Measurements from ENCODE around the gene NCKAP5. TPM values are rescaled to one million over a fixed set of nuclear protein-coding genes. Genes with fewer than 3 reads are reported as not detected.

Gene NCKAP5
- total and polyA plus RNA-seq, 7 donors: 0.03 to 1.2 (median 0.22) TPM

- no peak for DNase-seq
- ATAC-seq: no peak
These were observed 837.7 kb downstream of the NCKAP5 start for GRCh38 chr2:132730611-132731010.

DNA sequence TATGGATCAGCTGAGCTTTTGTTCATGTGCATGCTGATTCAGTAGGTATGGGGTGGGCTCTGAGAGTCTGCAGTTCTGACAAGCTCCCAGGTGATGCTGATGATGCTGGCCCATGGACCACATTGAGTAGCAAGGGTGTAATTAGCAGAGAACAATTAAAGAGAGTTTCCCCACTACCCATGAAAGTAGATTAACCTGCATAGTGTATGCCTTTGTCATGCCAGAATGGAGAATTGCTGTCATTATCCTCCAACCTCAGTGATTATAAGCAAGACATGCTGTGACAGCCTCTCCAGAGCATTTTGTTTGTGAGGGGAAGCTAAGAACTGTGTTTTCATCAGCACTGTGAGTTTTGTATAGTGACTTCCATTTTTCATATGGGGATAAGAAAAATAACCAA is 838.7 kb downstream of the NCKAP5 start:
- intact Hi-C loops (cut with DNase I): no loop called here
- DNase-seq (no peak), ATAC-seq (no peak)
- H3K36me3 ChIP-seq (ENCODE audit: insufficient read depth in 1 of 2, low read depth in 1 of 2): no peaks in the 10 kb centered on the region
- H3K4me3 ChIP-seq: no peak overlapping the region
- no peak overlapping the region for H3K27ac ChIP-seq
- TF ChIP-seq CTCF (IDR thresholded peaks at IDR 0.05): no peak
- H3K27me3 ChIP-seq (ENCODE audit: insufficient read depth in 3 of 3, low read length in 2 of 3): no peaks in the 10 kb centered on the region
- no peaks in the 10 kb centered on the region for H3K4me1 ChIP-seq
- H3K9me3 ChIP-seq: no peaks in the 10 kb centered on the region

More at GRCh38 chr2:132730611-132731010, 837.7 kb downstream of the NCKAP5 start:
- no peak overlapping the region for H3K4me3 ChIP-seq
- WGBS, 3 donors: 92 to 93% (median 92%) methylated on average over 6 of the region's 6 CpGs
- no peaks in the 10 kb centered on the region for H3K4me1 ChIP-seq
- no peaks in the 10 kb centered on the region for H3K9me3 ChIP-seq
- TF ChIP-seq CTCF (IDR thresholded peaks at IDR 0.05): no peak
- no peaks in the 10 kb centered on the region for H3K27me3 ChIP-seq (ENCODE audit: insufficient read depth in 3 of 3, low read length in 2 of 3)
- intact Hi-C loops (cut with DNase I): no loop called here
- no peak overlapping the region for H3K27ac ChIP-seq
- no peaks in the 10 kb centered on the region for H3K36me3 ChIP-seq (ENCODE audit: insufficient read depth in 1 of 2, low read depth in 1 of 2)

DNA sequence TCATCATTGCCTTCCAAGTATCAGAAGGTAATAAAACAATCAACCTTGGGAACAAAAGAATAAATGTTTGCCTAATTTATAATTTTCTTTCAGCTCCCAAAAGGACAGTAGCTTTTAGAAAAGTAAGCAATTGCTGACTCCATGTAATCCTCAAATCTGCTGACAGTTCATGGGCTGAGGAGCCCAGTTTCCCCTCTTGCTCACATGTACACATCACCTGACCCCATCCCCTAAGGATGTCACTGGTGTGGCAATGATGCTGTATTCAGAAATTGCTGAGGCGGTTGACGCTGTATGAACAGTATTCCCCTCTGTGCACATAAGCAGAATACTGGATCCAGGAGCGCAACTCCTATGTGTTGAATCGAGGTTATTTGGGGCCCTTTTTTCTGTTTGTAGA is 842.1 kb downstream of the NCKAP5 start:
- Histone ChIP-seq H3K4me1 (no peaks in the 10 kb centered on the region), H3K27me3 (ENCODE audit: insufficient read depth in 3 of 3, low read length in 2 of 3) (no peaks in the 10 kb centered on the region), H3K36me3 (ENCODE audit: insufficient read depth in 1 of 2, low read depth in 1 of 2) (no peaks in the 10 kb centered on the region), H3K27ac (no peak overlapping the region), H3K9me3 (no peaks in the 10 kb centered on the region), H3K4me3 (no peak overlapping the region)
- ATAC-seq: no peak
- no peak for DNase-seq
- WGBS, 3 donors: 94 to 97% (median 97%) methylated on average over 4 of the region's 4 CpGs
- TF ChIP-seq CTCF (IDR thresholded peaks at IDR 0.05): no peak
- intact Hi-C loops (cut with DNase I): no loop called here

- H3K9me3 ChIP-seq: no peaks in the 10 kb centered on the region
- H3K27me3 ChIP-seq (ENCODE audit: insufficient read depth in 3 of 3, low read length in 2 of 3): no peaks in the 10 kb centered on the region
- DNase-seq (no peak), ATAC-seq (no peak)
- H3K36me3 ChIP-seq (ENCODE audit: insufficient read depth in 1 of 2, low read depth in 1 of 2): no peaks in the 10 kb centered on the region
- no peak overlapping the region for H3K4me3 ChIP-seq
- no peak for TF ChIP-seq CTCF (IDR thresholded peaks at IDR 0.05)
- 78 to 82% (median 80%) methylated on average over 9 of the region's 9 CpGs for WGBS, 3 donors
- no peaks in the 10 kb centered on the region for H3K4me1 ChIP-seq
- no peak overlapping the region for H3K27ac ChIP-seq
- intact Hi-C loops (cut with DNase I): no loop called here
These were observed 842.5 kb downstream of the NCKAP5 start for GRCh38 chr2:132725748-132726147.

GRCh38 chr2:132725148-132725547 is 843.1 kb downstream of the NCKAP5 start:
- TF ChIP-seq CTCF (IDR thresholded peaks at IDR 0.05): no peak
- H3K4me3 ChIP-seq: no peak overlapping the region
- H3K27ac ChIP-seq: no peak overlapping the region
- no peaks in the 10 kb centered on the region for H3K27me3 ChIP-seq (ENCODE audit: insufficient read depth in 3 of 3, low read length in 2 of 3)
- no peaks in the 10 kb centered on the region for H3K4me1 ChIP-seq
- 63 to 78% (median 63%) methylated on average over 1 of the region's 1 CpG for WGBS, 3 donors
- ATAC-seq (no peak), DNase-seq (no peak)
- intact Hi-C loops (cut with DNase I): no loop called here
- no peaks in the 10 kb centered on the region for H3K9me3 ChIP-seq
- no peaks in the 10 kb centered on the region for H3K36me3 ChIP-seq (ENCODE audit: insufficient read depth in 1 of 2, low read depth in 1 of 2)
